Bronchial epithelial cell (primary cell): ENCODE results near the gene TACR1. TPM values are rescaled to one million over a fixed set of nuclear protein-coding genes. Genes with fewer than 3 reads are reported as not detected.
A peak's percentile ranks its signal among the peaks of the same experiment; 100 is the strongest.

ENCODE experiments used
- DNase-seq: peaks from one replicate; pipeline ENCODE4 v3.0.0-alpha.2; 2010; ENCODE audit warnings: low read depth
- FAIRE-seq: peaks from 2 replicates; lab custom pipeline; 2011; peaks lifted over from hg19 to GRCh38; lab: Jason Lieb, UNC
- H3K27me3 ChIP-seq: 2 replicates; pipeline ENCODE4 v1.5.1; 2011; ENCODE audit warnings: low read length; ENCODE audit not compliant: control insufficient read depth, insufficient read depth
- H3K36me3 ChIP-seq: 2 replicates; pipeline ENCODE4 v1.5.1; 2011; ENCODE audit warnings: low read length; ENCODE audit not compliant: control insufficient read depth, insufficient read depth
- H3K4me3 ChIP-seq: 2 replicates; pipeline ENCODE4 v1.5.1; 2011; ENCODE audit warnings: mild to moderate bottlenecking, low read depth, low read length, control low read depth
- total RNA-seq: library from RNA; depleted of rRNA; stranded (reverse); fragments of >200 nt; gene quantifications from 2 replicates; pipeline ENCODE4 v1.2.1, GENCODE V29; 2014
- TF ChIP-seq, protein P1 (sequence below): IDR thresholded peaks from 2 replicates; pipeline ENCODE4 v1.5.1; 2011; ENCODE audit warnings: mild to moderate bottlenecking, moderate library complexity, low read length, control low read depth, inconsistent platforms; ENCODE audit not compliant: insufficient read depth, severe bottlenecking

TACR1 gene
- total RNA-seq, 1 donor from 2014 or later, result not detected

DNA sequence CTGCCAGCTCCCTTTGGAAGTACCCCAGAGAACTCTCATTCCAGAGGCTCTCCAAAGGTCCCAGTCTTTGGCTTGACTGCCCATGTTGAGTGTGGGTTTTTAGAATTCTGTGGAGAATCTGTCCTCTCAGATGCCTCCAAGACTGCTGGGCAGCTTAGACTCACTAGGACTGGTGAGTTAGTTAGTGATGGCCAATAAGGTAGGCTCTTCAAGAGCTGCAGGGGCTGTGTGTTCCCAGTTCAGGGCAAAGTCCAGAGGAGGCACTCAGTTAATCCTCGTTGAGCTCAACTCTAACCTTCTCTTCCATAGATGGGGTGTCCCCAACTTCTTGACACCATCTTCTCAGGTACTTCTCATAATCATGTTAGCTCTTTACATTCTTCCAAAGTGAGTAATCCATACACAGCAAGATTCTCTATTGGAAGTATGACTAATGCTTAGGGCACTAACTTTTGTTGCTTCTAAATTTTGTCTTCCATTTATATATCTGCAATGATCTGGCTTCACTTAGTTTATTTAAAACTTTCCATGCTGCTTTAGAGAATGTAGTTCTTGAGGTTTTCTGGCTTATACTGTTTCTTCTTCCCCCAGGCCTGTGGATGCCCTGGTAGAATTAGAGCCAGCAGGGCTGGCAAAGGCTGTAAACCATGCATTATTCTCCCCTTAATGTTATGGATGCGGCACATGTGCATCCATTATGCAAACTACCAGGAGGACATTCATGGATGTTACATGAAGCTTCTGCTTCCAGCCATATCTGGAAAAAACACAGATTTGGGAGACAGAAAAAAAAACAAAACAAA is 151.9 kb downstream of the TACR1 start:
- FAIRE-seq (no peak), DNase-seq (peak; percentile 76)
- no peaks in the 10 kb centered on the region for H3K27me3 ChIP-seq
- no peak overlapping the region for H3K4me3 ChIP-seq
- TF ChIP-seq, protein P1, sequence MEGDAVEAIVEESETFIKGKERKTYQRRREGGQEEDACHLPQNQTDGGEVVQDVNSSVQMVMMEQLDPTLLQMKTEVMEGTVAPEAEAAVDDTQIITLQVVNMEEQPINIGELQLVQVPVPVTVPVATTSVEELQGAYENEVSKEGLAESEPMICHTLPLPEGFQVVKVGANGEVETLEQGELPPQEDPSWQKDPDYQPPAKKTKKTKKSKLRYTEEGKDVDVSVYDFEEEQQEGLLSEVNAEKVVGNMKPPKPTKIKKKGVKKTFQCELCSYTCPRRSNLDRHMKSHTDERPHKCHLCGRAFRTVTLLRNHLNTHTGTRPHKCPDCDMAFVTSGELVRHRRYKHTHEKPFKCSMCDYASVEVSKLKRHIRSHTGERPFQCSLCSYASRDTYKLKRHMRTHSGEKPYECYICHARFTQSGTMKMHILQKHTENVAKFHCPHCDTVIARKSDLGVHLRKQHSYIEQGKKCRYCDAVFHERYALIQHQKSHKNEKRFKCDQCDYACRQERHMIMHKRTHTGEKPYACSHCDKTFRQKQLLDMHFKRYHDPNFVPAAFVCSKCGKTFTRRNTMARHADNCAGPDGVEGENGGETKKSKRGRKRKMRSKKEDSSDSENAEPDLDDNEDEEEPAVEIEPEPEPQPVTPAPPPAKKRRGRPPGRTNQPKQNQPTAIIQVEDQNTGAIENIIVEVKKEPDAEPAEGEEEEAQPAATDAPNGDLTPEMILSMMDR, result no peak
- no peaks in the 10 kb centered on the region for H3K36me3 ChIP-seq

DNA sequence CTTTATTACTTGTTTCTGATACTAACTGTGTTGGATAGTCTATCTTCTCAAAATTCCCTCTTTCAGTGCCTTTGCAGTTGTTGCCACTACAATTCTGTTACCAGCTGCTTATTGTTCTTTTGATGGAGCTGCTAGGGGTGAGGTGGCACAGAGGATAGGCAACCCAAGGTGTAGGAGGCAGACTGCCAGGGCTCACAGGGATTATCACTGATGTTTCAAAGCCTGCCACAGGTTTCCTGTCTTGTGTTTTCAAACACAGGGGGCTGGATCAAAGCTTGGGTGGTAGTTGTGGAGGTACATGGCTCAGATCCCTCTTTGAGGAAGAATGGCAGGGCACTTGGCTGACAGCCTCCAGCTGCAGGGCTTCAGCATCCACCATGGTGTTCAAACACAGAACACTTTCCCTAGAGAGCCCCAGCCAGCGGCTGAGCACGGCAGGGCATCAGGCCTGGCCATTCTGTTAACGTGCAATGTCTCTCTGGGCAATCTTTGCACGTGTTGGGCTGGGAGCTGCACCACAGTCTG is 153.7 kb downstream of the TACR1 start:
- Histone ChIP-seq H3K4me3 (no peak overlapping the region), H3K36me3 (no peaks in the 10 kb centered on the region), H3K27me3 (no peaks in the 10 kb centered on the region)
- no peak for FAIRE-seq
- TF ChIP-seq, protein P1, result no peak
- no peak for DNase-seq

DNA sequence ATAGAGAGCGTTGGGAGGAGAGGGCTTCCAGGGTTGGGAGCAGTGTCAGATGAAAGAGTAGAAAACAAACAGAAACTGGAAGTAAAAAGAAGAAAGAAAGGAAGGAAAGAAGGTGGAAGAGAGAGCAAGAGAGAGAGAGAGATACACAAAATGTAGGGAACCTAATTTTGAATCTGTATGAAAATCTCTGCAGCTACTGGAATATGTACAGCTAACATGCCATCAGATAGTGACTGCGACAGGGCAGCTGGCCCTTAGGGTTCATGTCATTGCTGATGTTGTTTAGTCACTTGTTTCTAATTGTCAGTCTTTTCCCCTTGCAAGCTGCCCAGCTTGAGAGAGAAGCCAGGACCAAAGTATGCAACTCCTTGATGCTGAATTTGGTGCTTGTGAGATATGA is 155.0 kb downstream of the TACR1 start:
- Histone ChIP-seq H3K4me3 (no peak overlapping the region), H3K27me3 (no peaks in the 10 kb centered on the region), H3K36me3 (no peaks in the 10 kb centered on the region)
- no peak for DNase-seq
- TF ChIP-seq, protein P1, result no peak
- FAIRE-seq, result no peak

DNA sequence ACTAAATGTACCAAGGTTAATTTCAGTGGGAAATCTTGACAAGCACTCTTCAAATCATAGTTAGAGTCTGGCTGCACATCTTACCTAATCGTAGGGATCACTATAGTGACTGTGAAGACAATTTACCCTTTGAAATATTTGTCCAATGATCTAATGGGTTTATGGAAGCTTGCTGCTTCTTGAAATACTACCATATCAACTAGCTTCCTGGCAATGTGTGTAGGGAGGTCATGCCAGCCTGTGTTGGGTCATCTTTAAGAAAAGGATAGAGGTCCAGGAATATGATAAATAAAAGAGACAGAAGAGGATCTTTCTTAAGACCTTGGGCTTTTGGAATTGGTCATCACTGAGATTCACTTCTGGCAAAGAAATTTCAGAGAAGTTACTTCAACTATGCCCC is 156.5 kb downstream of the TACR1 start:
- no peaks in the 10 kb centered on the region for H3K27me3 ChIP-seq
- no peak for FAIRE-seq
- no peaks in the 10 kb centered on the region for H3K36me3 ChIP-seq
- no peak for DNase-seq
- no peak overlapping the region for H3K4me3 ChIP-seq
- TF ChIP-seq, protein P1, result no peak

DNA sequence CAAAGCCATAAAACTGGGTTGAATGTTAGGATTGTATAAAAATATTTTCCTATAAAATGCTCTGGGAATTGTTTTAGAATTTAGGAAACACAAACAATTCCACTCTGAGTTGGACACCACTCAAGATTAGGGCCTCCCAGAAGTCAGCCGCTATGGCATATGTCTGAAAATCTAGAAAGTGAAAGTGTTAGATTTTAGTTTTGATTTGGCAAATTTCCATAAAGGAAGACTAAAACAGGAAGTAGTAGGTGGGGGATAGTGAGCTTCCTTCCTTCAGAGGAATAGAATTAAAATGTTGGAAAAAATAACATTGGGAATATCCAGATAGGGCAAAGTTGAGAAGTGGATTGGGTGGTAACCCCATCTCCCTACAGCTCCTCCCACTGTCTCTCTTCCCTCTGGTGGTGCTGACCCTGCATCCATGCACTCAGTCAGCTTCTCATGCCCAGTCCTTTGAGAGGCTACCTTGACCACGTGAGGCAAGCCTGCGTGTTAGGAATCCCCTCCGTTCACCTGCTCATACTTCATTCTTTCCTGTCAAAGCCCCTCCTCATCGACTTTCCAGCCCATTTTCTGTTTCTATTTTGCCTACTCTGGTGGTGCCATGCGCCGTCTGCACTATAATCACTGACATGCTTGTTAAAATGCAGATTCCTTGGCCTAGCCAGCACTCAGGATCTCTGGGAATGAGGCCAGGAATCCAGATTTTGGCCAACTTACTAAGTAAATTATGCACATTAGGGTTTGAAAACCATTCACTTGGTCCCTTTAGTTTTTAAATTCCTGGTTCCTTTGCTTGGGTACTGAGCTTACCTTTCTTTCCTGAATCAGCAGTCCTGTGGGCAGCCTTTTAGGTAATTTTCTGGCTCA is 157.4 kb downstream of the TACR1 start:
- H3K27me3 ChIP-seq, result no peaks in the 10 kb centered on the region
- TF ChIP-seq, protein P1, result no peak
- no peak overlapping the region for H3K4me3 ChIP-seq
- FAIRE-seq, result no peak
- H3K36me3 ChIP-seq, result no peaks in the 10 kb centered on the region
- no peak for DNase-seq
